MM.1S (cell line): Measurements from ENCODE around the gene SPEG.

Source experiments
- DNase-seq: peaks from one replicate; pipeline ENCODE4 v3.0.0-alpha.2; 2015
- H2AFZ ChIP-seq: fragments of 300-600 bp; sonication (generic); 2 replicates; pipeline ENCODE4 v1.6.0; 2016; ENCODE audit warnings: antibody characterized with exemption, low read length
- H3F3A ChIP-seq: fragments of 300-600 bp; sonication (generic); 2 replicates; pipeline ENCODE4 v1.6.1; 2016; ENCODE audit warnings: mild to moderate bottlenecking, antibody characterized with exemption, low read length, moderate library complexity, mixed read lengths; ENCODE audit not compliant: insufficient read depth
- H3K27ac ChIP-seq: fragments of 300-600 bp; sonication (generic); 2 replicates; pipeline ENCODE4 v1.5.1; 2016; ENCODE audit warnings: mild to moderate bottlenecking, low read length
- H3K27me3 ChIP-seq: fragments of 300-600 bp; sonication (generic); replicated peaks from 2 replicates; pipeline ENCODE4 v1.6.0; 2016; ENCODE audit warnings: low read length; ENCODE audit not compliant: insufficient read depth
- H3K36me3 ChIP-seq: fragments of 300-600 bp; sonication (generic); replicated peaks from 2 replicates; pipeline ENCODE4 v1.6.1; 2016; ENCODE audit warnings: mild to moderate bottlenecking, low read length, mixed read lengths; ENCODE audit not compliant: insufficient read depth
- H3K4me1 ChIP-seq: fragments of 300-600 bp; sonication (generic); 2 replicates; pipeline ENCODE4 v1.6.1; 2016; ENCODE audit warnings: low read length, mixed read lengths
- H3K4me2 ChIP-seq: fragments of 300-600 bp; sonication (generic); 2 replicates; pipeline ENCODE4 v1.6.0; 2016; ENCODE audit warnings: low read depth, low read length
- H3K4me3 ChIP-seq: fragments of 300-600 bp; sonication (generic); 2 replicates; pipeline ENCODE4 v1.5.1; 2016; ENCODE audit warnings: low read length, mixed read lengths
- H3K79me2 ChIP-seq: fragments of 300-600 bp; sonication (generic); 2 replicates; pipeline ENCODE4 v1.6.1; 2016; ENCODE audit warnings: mixed run types, low read length, mixed read lengths
- H3K9ac ChIP-seq: fragments of 300-600 bp; sonication (generic); 2 replicates; pipeline ENCODE4 v1.6.1; 2016; ENCODE audit warnings: low read length, mixed read lengths
- H3K9me2 ChIP-seq: fragments of 300-600 bp; sonication (generic); replicated peaks from 2 replicates; pipeline ENCODE4 v1.6.1; 2016; ENCODE audit warnings: mild to moderate bottlenecking, low read length, mixed read lengths; ENCODE audit not compliant: insufficient read depth
- H3K9me3 ChIP-seq: fragments of 300-600 bp; sonication (generic); replicated peaks from 2 replicates; pipeline ENCODE4 v1.6.1; 2016; ENCODE audit warnings: mild to moderate bottlenecking, low read length, mixed read lengths; ENCODE audit not compliant: insufficient read depth
- H4K20me1 ChIP-seq: fragments of 300-600 bp; sonication (generic); 2 replicates; pipeline ENCODE4 v1.6.1; 2016; ENCODE audit warnings: mild to moderate bottlenecking, low read length, moderate library complexity, mixed read lengths; ENCODE audit not compliant: insufficient read depth
- CTCF ChIP-seq: fragments of 300-600 bp; sonication (generic); IDR thresholded peaks from 2 replicates; pipeline ENCODE4 v1.5.1; 2016; ENCODE audit warnings: antibody characterized with exemption, low read length, mixed read lengths
- EZH2 ChIP-seq: fragments of 300-600 bp; sonication (generic); optimal IDR thresholded peaks from 2 replicates; pipeline ENCODE3; 2017; ENCODE audit warnings: low read depth, mild to moderate bottlenecking, antibody characterized with exemption, low read length, mixed read lengths
- EZH2phosphoT487 ChIP-seq: fragments of 300-600 bp; sonication (generic); IDR thresholded peaks from 2 replicates; pipeline ENCODE4 v1.6.1; 2018; ENCODE audit warnings: antibody characterized with exemption, low read length

SPEG gene

GRCh38 chr2:219539926-219540678 is 105.5 kb downstream of the SPEG start:
- no peak for DNase-seq
- H3K4me3 ChIP-seq: no peak overlapping the region

GRCh38 chr2:219540784-219541504 is 106.3 kb downstream of the SPEG start:
- H3K27ac ChIP-seq: no peak overlapping the region
- no peak for DNase-seq
- no peak overlapping the region for H2AFZ ChIP-seq
- H3K9me2 ChIP-seq: no peaks in the 10 kb centered on the region
- 0 out of 2 replicates have a peak, but pooled peaks cover 4% of the 10 kb centered on the region for H3K4me1 ChIP-seq
- peaks cover 9% of the 10 kb centered on the region for H3F3A ChIP-seq
- no peaks in the 10 kb centered on the region for H3K9me3 ChIP-seq
- peak overlapping the region; percentile 79; the same call in 1 of the 2 replicates for H3K4me2 ChIP-seq
- H3K4me3 ChIP-seq: 0 out of 2 replicates have a peak overlapping the region, but pooled peaks have one; percentile 84
- peaks cover 11% of the 10 kb centered on the region for H3K79me2 ChIP-seq
- H3K27me3 ChIP-seq: no peaks in the 10 kb centered on the region; the same call in 1 of the 2 replicates
- no peaks in the 10 kb centered on the region for H3K36me3 ChIP-seq
- TF ChIP-seq EZH2: no peak
- TF ChIP-seq EZH2phosphoT487: no peak
- no peak for TF ChIP-seq CTCF
- H4K20me1 ChIP-seq: no peaks in the 10 kb centered on the region
- H3K9ac ChIP-seq: no peak overlapping the region

More at GRCh38 chr2:219539926-219540678, 105.5 kb downstream of the SPEG start:
- no peaks in the 10 kb centered on the region for H3K9me3 ChIP-seq
- H3K4me1 ChIP-seq: 0 out of 2 replicates have a peak, but pooled peaks cover 4% of the 10 kb centered on the region
- H3K27me3 ChIP-seq: no peaks in the 10 kb centered on the region; the same call in 1 of the 2 replicates
- no peaks in the 10 kb centered on the region for H3K36me3 ChIP-seq
- no peak overlapping the region for H3K27ac ChIP-seq
- H4K20me1 ChIP-seq: no peaks in the 10 kb centered on the region
- H3K9me2 ChIP-seq: no peaks in the 10 kb centered on the region
- no peak overlapping the region for H2AFZ ChIP-seq
- peaks cover 11% of the 10 kb centered on the region for H3K79me2 ChIP-seq
- TF ChIP-seq EZH2phosphoT487 (no peak), CTCF (no peak), EZH2 (no peak)
- no peak overlapping the region for H3K9ac ChIP-seq
- H3F3A ChIP-seq: peaks cover 9% of the 10 kb centered on the region
- H3K4me2 ChIP-seq: no peak overlapping the region

GRCh38 chr2:219541611-219542180 is 107.1 kb downstream of the SPEG start:
- peak overlapping the region; percentile 94; the same call in 1 of the 2 replicates for H3K27ac ChIP-seq
- H3K27me3 ChIP-seq: no peaks in the 10 kb centered on the region
- peaks cover 9% of the 10 kb centered on the region for H3F3A ChIP-seq
- no peaks in the 10 kb centered on the region for H3K9me2 ChIP-seq
- H3K79me2 ChIP-seq: peaks cover 11% of the 10 kb centered on the region
- H3K4me1 ChIP-seq: 0 out of 2 replicates have a peak, but pooled peaks cover 4% of the 10 kb centered on the region
- H3K36me3 ChIP-seq: no peaks in the 10 kb centered on the region
- H2AFZ ChIP-seq: peak overlapping the region; percentile 73
- DNase-seq: peak; percentile 89
- H3K9ac ChIP-seq: peak overlapping the region; percentile 93; the same call in 1 of the 2 replicates
- TF ChIP-seq CTCF (peak; percentile 100), EZH2 (no peak)
- peak overlapping the region; percentile 79 for H3K4me2 ChIP-seq
- H3K4me3 ChIP-seq: peak overlapping the region; percentile 84
- H3K9me3 ChIP-seq: no peaks in the 10 kb centered on the region
- no peaks in the 10 kb centered on the region for H4K20me1 ChIP-seq
